Measurements from ENCODE around the gene GFRA4.
A peak's percentile ranks its signal among the peaks of the same experiment; 100 is the strongest.
"Not testable (repeated sequence)": the region's sequence is repeated elsewhere in the genome, so short reads cannot be mapped to it uniquely, and the experiment has no call there.

The GFRA4 gene

DNA sequence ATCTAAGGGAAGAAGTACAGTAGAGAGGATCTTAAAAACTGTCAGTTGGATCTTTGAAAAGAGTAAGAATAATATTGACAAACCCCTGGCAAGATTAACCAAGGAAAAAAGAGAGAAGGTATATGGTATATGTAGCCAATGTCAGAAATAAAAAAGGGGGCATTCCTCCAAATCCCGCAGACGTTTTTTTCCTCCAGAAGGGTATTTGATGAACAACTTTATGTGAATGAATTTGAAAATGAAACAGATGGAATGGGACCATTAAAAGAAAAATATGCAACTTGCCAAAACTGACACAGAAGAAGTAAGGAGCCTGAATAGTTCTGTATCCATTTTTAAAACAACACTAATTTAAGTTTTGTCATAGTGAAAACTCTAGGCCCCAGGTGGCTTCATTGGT, 35.7 kb downstream of the GFRA4 start:
- no peak overlapping the region for H3K4me3 ChIP-seq (ENCODE audit: low read depth, low read length)
- DNase-seq (ENCODE audit: low read depth): no peak
- in situ Hi-C loops (cut with HindIII; ENCODE audit: low sequenced_read_pairs): no loop called here
- TF ChIP-seq, protein P1, sequence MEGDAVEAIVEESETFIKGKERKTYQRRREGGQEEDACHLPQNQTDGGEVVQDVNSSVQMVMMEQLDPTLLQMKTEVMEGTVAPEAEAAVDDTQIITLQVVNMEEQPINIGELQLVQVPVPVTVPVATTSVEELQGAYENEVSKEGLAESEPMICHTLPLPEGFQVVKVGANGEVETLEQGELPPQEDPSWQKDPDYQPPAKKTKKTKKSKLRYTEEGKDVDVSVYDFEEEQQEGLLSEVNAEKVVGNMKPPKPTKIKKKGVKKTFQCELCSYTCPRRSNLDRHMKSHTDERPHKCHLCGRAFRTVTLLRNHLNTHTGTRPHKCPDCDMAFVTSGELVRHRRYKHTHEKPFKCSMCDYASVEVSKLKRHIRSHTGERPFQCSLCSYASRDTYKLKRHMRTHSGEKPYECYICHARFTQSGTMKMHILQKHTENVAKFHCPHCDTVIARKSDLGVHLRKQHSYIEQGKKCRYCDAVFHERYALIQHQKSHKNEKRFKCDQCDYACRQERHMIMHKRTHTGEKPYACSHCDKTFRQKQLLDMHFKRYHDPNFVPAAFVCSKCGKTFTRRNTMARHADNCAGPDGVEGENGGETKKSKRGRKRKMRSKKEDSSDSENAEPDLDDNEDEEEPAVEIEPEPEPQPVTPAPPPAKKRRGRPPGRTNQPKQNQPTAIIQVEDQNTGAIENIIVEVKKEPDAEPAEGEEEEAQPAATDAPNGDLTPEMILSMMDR (IDR thresholded peaks at IDR 0.05; ENCODE audit: low read depth, low read length, missing control alignments): no peak

DNA sequence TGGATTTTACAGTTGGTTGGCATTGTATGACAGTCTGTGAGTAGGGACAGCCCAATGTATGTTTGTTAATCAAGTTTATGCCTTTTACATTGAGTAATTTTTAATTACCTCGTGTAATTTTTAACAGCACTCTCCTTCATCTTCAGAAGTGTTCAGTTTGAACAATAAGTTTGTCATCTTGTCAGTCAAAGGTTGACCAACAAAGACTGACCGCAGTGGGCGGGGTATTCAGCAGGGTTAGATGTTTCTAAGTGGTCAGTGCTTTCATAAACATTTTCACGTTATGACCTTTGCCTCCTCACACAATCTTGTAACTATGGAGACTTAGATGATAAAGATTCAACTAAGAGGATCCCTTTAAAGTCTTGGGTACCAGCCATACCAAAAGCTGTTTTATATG, 40.8 kb downstream of the GFRA4 start:
- in situ Hi-C loops (cut with HindIII; ENCODE audit: low sequenced_read_pairs): no loop called here
- TF ChIP-seq, protein P1 (IDR thresholded peaks at IDR 0.05; ENCODE audit: low read depth, low read length, missing control alignments): no peak
- H3K4me3 ChIP-seq (ENCODE audit: low read depth, low read length): no peak overlapping the region
- no peak for DNase-seq (ENCODE audit: low read depth)

DNA sequence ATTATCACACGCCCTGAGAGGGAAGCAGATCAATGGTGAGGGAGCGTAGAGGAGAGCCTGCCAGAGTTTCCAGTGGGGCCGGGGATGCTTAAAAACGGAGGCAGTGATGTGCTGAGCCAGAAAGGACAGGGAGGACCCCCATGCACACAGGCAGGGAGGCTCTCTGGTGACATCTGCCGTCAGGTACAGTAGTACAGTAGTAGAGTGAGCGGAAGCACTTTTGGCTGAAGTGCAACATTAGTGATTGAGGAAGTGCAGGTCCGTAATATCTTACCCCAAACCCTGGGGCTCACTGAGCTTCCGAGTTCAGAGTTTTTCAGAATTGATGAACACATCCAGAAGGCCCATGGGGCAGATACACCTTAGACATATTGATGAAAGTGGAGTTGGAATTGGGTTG, 42.1 kb downstream of the GFRA4 start:
- TF ChIP-seq, protein P1 (IDR thresholded peaks at IDR 0.05; ENCODE audit: low read depth, low read length, missing control alignments): no peak
- no peak for DNase-seq (ENCODE audit: low read depth)
- in situ Hi-C loops (cut with HindIII; ENCODE audit: low sequenced_read_pairs): no loop called here
- H3K4me3 ChIP-seq (ENCODE audit: low read depth, low read length): no peak overlapping the region

DNA sequence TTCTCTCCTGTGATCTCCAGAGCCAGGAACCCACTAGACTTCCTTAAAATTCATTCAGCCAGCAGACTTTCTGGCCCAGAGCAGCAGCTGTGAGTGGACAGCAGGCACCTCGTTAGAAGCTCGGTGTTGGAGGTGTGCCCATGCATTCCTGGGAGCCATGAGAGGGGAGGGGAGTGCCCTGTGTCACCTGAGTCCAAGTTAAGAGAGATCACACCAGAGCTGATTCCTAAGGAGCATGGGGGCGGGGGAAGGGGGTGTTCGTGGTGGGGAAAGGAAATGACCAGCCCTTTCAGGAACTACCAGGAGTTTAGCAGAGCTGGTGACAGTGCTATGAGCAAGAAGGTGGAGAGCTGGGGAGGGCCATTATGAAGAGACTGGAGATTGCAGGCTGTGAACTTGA, 46.9 kb downstream of the GFRA4 start:
- in situ Hi-C loops (cut with HindIII; ENCODE audit: low sequenced_read_pairs): no loop called here
- TF ChIP-seq, protein P1 (IDR thresholded peaks at IDR 0.05; ENCODE audit: low read depth, low read length, missing control alignments): no peak
- no peak overlapping the region for H3K4me3 ChIP-seq (ENCODE audit: low read depth, low read length)
- peak; percentile 6 for DNase-seq (ENCODE audit: low read depth)

DNA sequence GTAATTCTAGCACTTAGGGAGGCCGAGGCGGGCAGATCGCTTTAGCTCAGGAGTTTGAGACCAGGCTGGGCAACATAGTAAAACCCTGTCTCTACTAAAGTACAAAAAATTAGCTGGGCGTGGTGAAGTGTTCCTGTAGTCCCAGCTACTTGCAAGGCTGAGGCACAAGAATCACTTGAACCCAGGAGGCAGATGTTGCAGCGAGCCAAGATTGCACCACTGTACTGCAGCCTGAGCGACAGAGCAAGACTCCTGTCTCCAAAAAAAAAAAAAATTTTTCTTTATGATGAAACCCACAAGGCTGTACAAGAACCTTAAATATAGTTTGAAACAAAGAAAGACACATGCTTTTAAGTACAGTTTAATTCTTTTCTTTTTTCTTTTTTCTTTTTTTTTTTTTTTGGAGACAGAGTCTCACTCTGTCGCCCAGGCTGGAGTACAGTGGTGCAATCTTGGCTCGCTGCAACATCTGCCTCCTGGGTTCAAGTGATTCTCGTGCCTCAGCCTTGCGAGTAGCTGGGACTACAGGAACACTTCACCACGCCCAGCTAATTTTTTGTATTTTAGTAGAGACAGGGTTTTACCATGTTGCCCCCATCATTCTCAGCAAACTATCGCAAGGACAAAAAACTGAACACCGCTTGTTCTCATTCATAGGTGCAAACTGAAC, 47.9 kb downstream of the GFRA4 start:
- DNase-seq (ENCODE audit: low read depth); in situ Hi-C loops (cut with HindIII; ENCODE audit: low sequenced_read_pairs); H3K4me3 ChIP-seq (ENCODE audit: low read depth, low read length): not testable (repeated sequence)

DNA sequence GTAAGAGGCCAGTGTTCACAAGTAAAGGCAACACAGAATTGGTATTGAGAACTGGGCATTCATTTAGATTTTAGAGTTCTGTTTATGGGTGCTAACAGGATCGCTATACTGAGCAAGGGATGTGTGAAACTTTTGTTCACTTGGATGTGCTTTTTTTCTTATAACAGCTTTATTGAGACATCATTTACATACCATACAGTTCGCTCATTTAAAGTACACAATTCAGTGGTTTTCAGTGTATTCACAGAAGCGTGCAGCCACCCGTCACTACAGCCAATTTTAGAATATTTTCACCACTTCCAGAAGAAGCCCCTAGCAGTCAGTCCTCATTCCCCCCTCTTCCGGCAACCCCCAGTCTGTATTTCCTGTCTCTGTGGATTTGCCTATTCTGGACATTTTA, 48.7 kb downstream of the GFRA4 start:
- TF ChIP-seq, protein P1 (IDR thresholded peaks at IDR 0.05; ENCODE audit: low read depth, low read length, missing control alignments): no peak
- no peak overlapping the region for H3K4me3 ChIP-seq (ENCODE audit: low read depth, low read length)
- DNase-seq (ENCODE audit: low read depth): no peak
- in situ Hi-C loops (cut with HindIII; ENCODE audit: low sequenced_read_pairs): loop anchor here (5.0 kb wide), 1 partner anchor 37 kb away; no protein-coding TSS in a partner anchor

DNA sequence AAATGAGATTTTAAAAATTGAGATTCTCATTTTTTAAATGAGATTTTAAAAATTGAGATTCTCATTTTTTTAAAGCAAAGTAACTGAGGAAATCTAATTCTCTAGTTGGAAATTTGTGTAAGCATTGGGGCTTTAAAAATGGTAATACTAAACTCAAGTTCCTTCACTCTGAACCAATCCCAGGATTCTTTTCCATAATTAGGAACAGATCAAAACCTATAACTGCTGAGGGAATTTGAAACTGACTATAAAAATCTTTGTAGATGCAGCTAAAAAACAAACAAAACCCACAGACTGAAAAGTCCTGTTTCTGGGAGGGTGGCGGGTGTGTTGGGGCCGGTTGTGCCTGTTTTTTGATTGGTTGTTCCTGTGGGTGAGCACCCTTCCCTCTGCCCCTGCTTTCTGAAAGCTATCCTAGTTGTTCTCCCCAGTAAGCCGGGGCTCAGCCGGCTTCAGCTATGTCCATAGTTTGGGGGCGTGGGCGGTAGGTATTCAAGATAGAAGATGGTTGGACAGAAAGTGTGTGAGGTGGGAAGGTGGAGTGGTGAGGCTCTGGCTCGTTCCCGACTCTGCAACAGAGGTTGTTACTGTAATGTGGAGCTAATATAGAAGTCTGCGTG, 49.3 kb downstream of the GFRA4 start:
- H3K4me3 ChIP-seq (ENCODE audit: low read depth, low read length): no peak overlapping the region
- TF ChIP-seq, protein P1 (IDR thresholded peaks at IDR 0.05; ENCODE audit: low read depth, low read length, missing control alignments): no peak
- DNase-seq (ENCODE audit: low read depth): no peak
- in situ Hi-C loops (cut with HindIII; ENCODE audit: low sequenced_read_pairs): loop anchor here (5.0 kb wide), 1 partner anchor 37 kb away; no protein-coding TSS in a partner anchor
